GM23248 (cell line): ENCODE results near the gene MYO18B. TPM values are rescaled to one million over a fixed set of nuclear protein-coding genes. Genes with fewer than 3 reads are reported as not detected.

Experiments
- DNase-seq: peaks from one replicate; pipeline ENCODE4 v3.0.0-alpha.2; 2015
- H2AFZ ChIP-seq: fragments of 200-600 bp; sonication (generic); 2 replicates; pipeline ENCODE4 v1.6.1; 2016; ENCODE audit warnings: antibody characterized with exemption
- H3F3A ChIP-seq: fragments of 200-600 bp; sonication (generic); 2 replicates; pipeline ENCODE4 v1.6.1; 2016; ENCODE audit warnings: mild to moderate bottlenecking, antibody characterized with exemption, mixed run types; ENCODE audit not compliant: insufficient read depth
- H3K27ac ChIP-seq: fragments of 200-600 bp; sonication (generic); 2 replicates; pipeline ENCODE4 v1.5.1; 2016; ENCODE audit warnings: mild to moderate bottlenecking
- H3K27me3 ChIP-seq: fragments of 200-600 bp; sonication (generic); replicated peaks from 2 replicates; pipeline ENCODE4 v1.6.1; 2016; ENCODE audit warnings: mild to moderate bottlenecking; ENCODE audit not compliant: insufficient read depth
- H3K36me3 ChIP-seq: fragments of 200-600 bp; sonication (generic); 2 replicates; pipeline ENCODE4 v1.6.1; 2016; ENCODE audit warnings: low read depth, mild to moderate bottlenecking
- H3K4me1 ChIP-seq: fragments of 200-600 bp; sonication (generic); 2 replicates; pipeline ENCODE4 v1.6.1; 2016; ENCODE audit warnings: mild to moderate bottlenecking; ENCODE audit not compliant: insufficient read depth
- H3K4me2 ChIP-seq: fragments of 200-600 bp; sonication (generic); one replicate; pipeline ENCODE4 v1.6.1; 2016; ENCODE audit warnings: mild to moderate bottlenecking; ENCODE audit not compliant: unreplicated experiment
- H3K4me3 ChIP-seq: fragments of 200-600 bp; sonication (generic); 2 replicates; pipeline ENCODE4 v1.5.1; 2016; ENCODE audit warnings: mild to moderate bottlenecking
- H3K79me2 ChIP-seq: fragments of 200-600 bp; sonication (generic); 2 replicates; pipeline ENCODE4 v1.6.1; 2016; ENCODE audit warnings: mild to moderate bottlenecking; ENCODE audit not compliant: insufficient read depth
- H3K9ac ChIP-seq: fragments of 200-600 bp; sonication (generic); 2 replicates; pipeline ENCODE4 v1.6.1; 2016; ENCODE audit warnings: mild to moderate bottlenecking
- H3K9me2 ChIP-seq: fragments of 200-600 bp; sonication (generic); 2 replicates; pipeline ENCODE4 v1.6.1; 2016; ENCODE audit warnings: mixed run types, mild to moderate bottlenecking, moderate library complexity; ENCODE audit not compliant: insufficient read depth
- H3K9me3 ChIP-seq: fragments of 200-600 bp; sonication (generic); one replicate; pipeline ENCODE4 v1.6.1; 2017; ENCODE audit warnings: low read depth
- H4K20me1 ChIP-seq: fragments of 200-600 bp; sonication (generic); 2 replicates; pipeline ENCODE4 v1.6.0; 2016; ENCODE audit not compliant: insufficient read depth
- EZH2 ChIP-seq: fragments of 200-600 bp; sonication (generic); IDR thresholded peaks from 2 replicates; pipeline ENCODE4 v1.6.1; 2018; ENCODE audit warnings: antibody characterized with exemption, mild to moderate bottlenecking; ENCODE audit not compliant: insufficient read depth, poor library complexity, severe bottlenecking
- EZH2phosphoT487 ChIP-seq: fragments of 200-600 bp; sonication (generic); IDR thresholded peaks from 2 replicates; pipeline ENCODE4 v1.6.1; 2018; ENCODE audit warnings: antibody characterized with exemption, moderate library complexity, mild to moderate bottlenecking, low read depth; ENCODE audit not compliant: insufficient read depth
- WGBS, 2 experiments: methylation state at CpG; one replicate each; pipeline ENCODE4 v1.1.6; 2015 to 2017; ENCODE audit warnings: low lambda C conversion rate in 2 of 2, low coverage in 1 of 2; ENCODE audit errors: missing lambda C conversion rate in 2 of 2; 5-methylcytosine and 5-hydroxymethylcytosine counted together
- in situ Hi-C: fragments of 300-500 bp; cut with MboI; formaldehyde crosslinking; loops from 2 replicates; pipeline ENCODE4 v1.15.0; 2020
- polyA plus RNA-seq: library from polyadenylated mRNA; unstranded; fragments of >200 nt; fragmentation: Nextera tagmentation; extraction: Ambion mirVana; gene quantifications from 2 replicates; pipeline ENCODE4 v1.2.1, GENCODE V29; 2016
- total RNA-seq: library from RNA; depleted of rRNA; stranded (reverse); fragments of >200 nt; shearing (Covaris generic); gene quantifications from 2 replicates; pipeline ENCODE4 v1.2.3, GENCODE V29; 2014

The MYO18B gene
- total and polyA plus RNA-seq, 2 experiments from 2014 or later: not detected

- no peak overlapping the region for H3K9ac ChIP-seq
- DNase-seq: no peak
- H3K4me1 ChIP-seq: no peaks in the 10 kb centered on the region
- H4K20me1 ChIP-seq: no peaks in the 10 kb centered on the region
- WGBS, 2 experiments: 19 to 21% methylated on average over 7 of the region's 7 CpGs
- H3K4me2 ChIP-seq: no peak overlapping the region
- no peaks in the 10 kb centered on the region for H3K9me2 ChIP-seq
- no peak overlapping the region for H3K4me3 ChIP-seq
- no peak for TF ChIP-seq EZH2
- no peak for TF ChIP-seq EZH2phosphoT487
- H2AFZ ChIP-seq: no peak overlapping the region
- no peaks in the 10 kb centered on the region for H3K36me3 ChIP-seq
- no peaks in the 10 kb centered on the region for H3K9me3 ChIP-seq
- no peaks in the 10 kb centered on the region for H3K27me3 ChIP-seq
- no peak overlapping the region for H3K27ac ChIP-seq
- H3F3A ChIP-seq: no peaks in the 10 kb centered on the region
- no peaks in the 10 kb centered on the region for H3K79me2 ChIP-seq
- in situ Hi-C loops: no loop called here
Measured at GRCh38 chr22:25909614-25910387, 167.8 kb downstream of the MYO18B start.

GRCh38 chr22:25911243-25911972, 169.4 kb downstream of the MYO18B start:
- H3K27ac ChIP-seq: no peak overlapping the region
- DNase-seq: no peak
- H3K9me2 ChIP-seq: no peaks in the 10 kb centered on the region
- 16 to 19% methylated on average over 7 of the region's 7 CpGs for WGBS, 2 experiments
- no peaks in the 10 kb centered on the region for H4K20me1 ChIP-seq
- no peaks in the 10 kb centered on the region for H3K36me3 ChIP-seq
- no peaks in the 10 kb centered on the region for H3F3A ChIP-seq
- no peak overlapping the region for H2AFZ ChIP-seq
- no peak overlapping the region for H3K4me3 ChIP-seq
- no peaks in the 10 kb centered on the region for H3K27me3 ChIP-seq
- TF ChIP-seq EZH2phosphoT487 (no peak), EZH2 (no peak)
- no peaks in the 10 kb centered on the region for H3K79me2 ChIP-seq
- H3K4me1 ChIP-seq: no peaks in the 10 kb centered on the region
- H3K9ac ChIP-seq: no peak overlapping the region
- no peaks in the 10 kb centered on the region for H3K9me3 ChIP-seq
- H3K4me2 ChIP-seq: no peak overlapping the region
- in situ Hi-C loops: no loop called here

GRCh38 chr22:25919452-25919851, 177.5 kb downstream of the MYO18B start:
- Histone ChIP-seq H3K4me3 (no peak overlapping the region), H3K9me2 (no peaks in the 10 kb centered on the region), H3K4me1 (no peaks in the 10 kb centered on the region), H3K79me2 (no peaks in the 10 kb centered on the region), H3K4me2 (no peak overlapping the region), H3K27me3 (no peaks in the 10 kb centered on the region), H3F3A (no peaks in the 10 kb centered on the region), H3K36me3 (no peaks in the 10 kb centered on the region), H3K9me3 (no peaks in the 10 kb centered on the region), H2AFZ (no peak overlapping the region), H3K27ac (no peak overlapping the region), H3K9ac (no peak overlapping the region), H4K20me1 (no peaks in the 10 kb centered on the region)
- WGBS, 2 experiments: 6 to 13% methylated on average over 4 of the region's 4 CpGs
- TF ChIP-seq EZH2: no peak
- no peak for TF ChIP-seq EZH2phosphoT487
- DNase-seq: no peak
- in situ Hi-C loops: no loop called here

- Histone ChIP-seq H3K4me2 (no peak overlapping the region), H3K9ac (no peak overlapping the region), H3K79me2 (no peaks in the 10 kb centered on the region), H4K20me1 (no peaks in the 10 kb centered on the region), H3K4me1 (no peaks in the 10 kb centered on the region), H3K4me3 (no peak overlapping the region), H3K27me3 (no peaks in the 10 kb centered on the region), H3F3A (no peaks in the 10 kb centered on the region), H3K9me3 (no peaks in the 10 kb centered on the region), H3K27ac (no peak overlapping the region), H2AFZ (no peak overlapping the region), H3K36me3 (no peaks in the 10 kb centered on the region), H3K9me2 (no peaks in the 10 kb centered on the region)
- in situ Hi-C loops: no loop called here
- TF ChIP-seq EZH2: no peak
- no peak for TF ChIP-seq EZH2phosphoT487
- 61 to 68% methylated on average over 10 of the region's 10 CpGs for WGBS, 2 experiments
- no peak for DNase-seq
Measured at GRCh38 chr22:25922141-25922540, 180.2 kb downstream of the MYO18B start.
